Pancreas (tissue), 10 donors: ENCODE measurements around the gene ITGB4. TPM values are rescaled to one million over a fixed set of nuclear protein-coding genes. Genes with fewer than 3 reads are reported as not detected.
"Not testable (repeated sequence)": the region's sequence is repeated elsewhere in the genome, so short reads cannot be mapped to it uniquely, and the experiment has no call there.

Source experiments
- ATAC-seq, 4 donors: fragments of 200-7000 bp; cut with Tn5 transposase; one replicate each; pipeline versions ENCODE4 v1.8.0 to v1.9.1; 2020; ENCODE audit warnings: mild to moderate bottlenecking in 4 of 4, moderate library complexity in 4 of 4
- DNase-seq, 6 donors: peaks; one replicate each; pipeline ENCODE4 v3.0.0-alpha.2; 2020
- FAIRE-seq: peaks from 2 replicates; lab custom pipeline; 2012; peaks lifted over from hg19 to GRCh38; lab: Jason Lieb, UNC
- H3K27ac ChIP-seq, 4 donors: fragments of 200-600 bp; sonication (generic); 1 replicate in 3 of 4; 2 replicates in 1 of 4; pipeline versions ENCODE4 v1.5.0 to v1.8.0; 2020
- H3K27me3 ChIP-seq, 4 donors: fragments of 200-600 bp; one replicate each; pipeline ENCODE4 v1.8.0; 2021
- H3K36me3 ChIP-seq, 3 donors: fragments of 200-600 bp; sonication (generic) in 1 of 3; one replicate each; pipeline versions ENCODE4 v1.5.0 to v1.8.0; 2020 to 2021
- H3K4me1 ChIP-seq, 3 donors: fragments of 200-600 bp; one replicate each; pipeline ENCODE4 v1.8.0; 2021
- H3K4me3 ChIP-seq, 4 donors: fragments of 200-600 bp; sonication (generic) in 2 of 4; one replicate each; pipeline versions ENCODE4 v1.5.0 to v1.8.0; 2020 to 2021
- H3K9me3 ChIP-seq, 4 donors: fragments of 200-600 bp; one replicate each; pipeline ENCODE4 v1.8.0; 2021
- WGBS, 2 donors: extraction: QIAGEN DNeasy Blood & Tissue Kit; methylation state at CpG; one replicate each; pipeline ENCODE4 v1.1.7; 2013; 5-methylcytosine and 5-hydroxymethylcytosine counted together
- intact Hi-C, 3 donors: fragments of 100-400 bp; cut with DNase I; formaldehyde crosslinking; loops; one replicate each; pipeline versions ENCODE4 v1.11.1 to v1.14.2; 2022
- polyA plus RNA-seq, 2 donors: library from polyadenylated mRNA; stranded (reverse); fragments of 200-250 nt; gene quantifications; one replicate each; pipeline ENCODE4 v1.2.3, GENCODE V29; 2013
- total RNA-seq, 6 donors: library from RNA; stranded (reverse); fragmentation: NEBNext Ultra II Directional in 4 of 6; extraction: Animal tissue kit (Norgen Biotek cat#: 25700) in 4 of 6; gene quantifications; one replicate each; pipeline versions ENCODE4 v1.2.1 to v1.2.4, GENCODE V29; 2021 to 2023
- TF ChIP-seq, protein P1 (sequence below), 4 donors: fragments of 200-600 bp; sonication (generic) in 3 of 4; IDR thresholded peaks; one replicate each; pipeline versions ENCODE4 v1.5.0 to v1.8.0; 2021; ENCODE audit warnings: antibody characterized with exemption in 4 of 4
- donor health status: healthy with polysubstance abuse.
- donor health status: DM: no; HTN: no; CAD: no; lungs with moderate emphysema.
- donor health status: DM: no; HTN: no; CAD: no.
- donor health status: control.
- donor health status: control.
- donor health status: Bipolar disorder and iron deficiency.
- donor health status: DM: yes; HTN: yes; CAD: no.
- donor health status: DM: no; HTN: no; CAD: no.
- donor health status: DM: no; HTN: no; CAD: no.
- donor health status: DM: yes; HTN: yes; CAD: no.

ITGB4 gene
- total and polyA plus RNA-seq, 8 donors = 16.4 to 50.5 (median 22.7) TPM

DNA sequence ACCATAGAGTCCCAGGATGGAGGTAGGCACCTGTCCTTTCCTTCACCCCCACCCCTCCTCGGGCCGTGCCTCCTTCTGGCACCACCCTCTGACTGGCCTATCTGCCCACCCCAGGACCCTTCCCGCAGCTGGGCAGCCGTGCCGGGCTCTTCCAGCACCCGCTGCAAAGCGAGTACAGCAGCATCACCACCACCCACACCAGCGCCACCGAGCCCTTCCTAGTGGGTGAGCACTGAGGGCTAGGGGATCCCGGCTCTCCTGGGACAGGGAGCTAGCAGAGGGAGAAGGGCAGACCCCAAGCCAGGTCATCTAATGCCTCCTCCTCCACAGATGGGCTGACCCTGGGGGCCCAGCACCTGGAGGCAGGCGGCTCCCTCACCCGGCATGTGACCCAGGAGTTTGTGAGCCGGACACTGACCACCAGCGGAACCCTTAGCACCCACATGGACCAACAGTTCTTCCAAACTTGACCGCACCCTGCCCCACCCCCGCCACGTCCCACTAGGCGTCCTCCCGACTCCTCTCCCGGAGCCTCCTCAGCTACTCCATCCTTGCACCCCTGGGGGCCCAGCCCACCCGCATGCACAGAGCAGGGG, 35.9 kb downstream of the ITGB4 start:
- no peaks in the 10 kb centered on the region for H3K4me1 ChIP-seq
- no peak overlapping the region for H3K27ac ChIP-seq
- intact Hi-C loops = loop anchor here in 1 of 3 donors (5.0 kb wide), 1 partner anchor 70 kb away; no protein-coding TSS in a partner anchor
- WGBS, 2 donors = 88% methylated on average over 19 to 21 of the region's 21 CpGs
- no peaks in the 10 kb centered on the region for H3K27me3 ChIP-seq
- H3K9me3 ChIP-seq = no peaks in the 10 kb centered on the region
- TF ChIP-seq, protein P1, sequence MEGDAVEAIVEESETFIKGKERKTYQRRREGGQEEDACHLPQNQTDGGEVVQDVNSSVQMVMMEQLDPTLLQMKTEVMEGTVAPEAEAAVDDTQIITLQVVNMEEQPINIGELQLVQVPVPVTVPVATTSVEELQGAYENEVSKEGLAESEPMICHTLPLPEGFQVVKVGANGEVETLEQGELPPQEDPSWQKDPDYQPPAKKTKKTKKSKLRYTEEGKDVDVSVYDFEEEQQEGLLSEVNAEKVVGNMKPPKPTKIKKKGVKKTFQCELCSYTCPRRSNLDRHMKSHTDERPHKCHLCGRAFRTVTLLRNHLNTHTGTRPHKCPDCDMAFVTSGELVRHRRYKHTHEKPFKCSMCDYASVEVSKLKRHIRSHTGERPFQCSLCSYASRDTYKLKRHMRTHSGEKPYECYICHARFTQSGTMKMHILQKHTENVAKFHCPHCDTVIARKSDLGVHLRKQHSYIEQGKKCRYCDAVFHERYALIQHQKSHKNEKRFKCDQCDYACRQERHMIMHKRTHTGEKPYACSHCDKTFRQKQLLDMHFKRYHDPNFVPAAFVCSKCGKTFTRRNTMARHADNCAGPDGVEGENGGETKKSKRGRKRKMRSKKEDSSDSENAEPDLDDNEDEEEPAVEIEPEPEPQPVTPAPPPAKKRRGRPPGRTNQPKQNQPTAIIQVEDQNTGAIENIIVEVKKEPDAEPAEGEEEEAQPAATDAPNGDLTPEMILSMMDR (IDR thresholded peaks at IDR 0.05) = no peak
- no peak overlapping the region for H3K4me3 ChIP-seq
- DNase-seq = peak in 2 of 6 donors; percentile 41 to 74
- ATAC-seq = no peak
- H3K36me3 ChIP-seq = peaks cover 0 to 5% (median 4%) of the 10 kb centered on the region in 3 donors
- no peak for FAIRE-seq

DNA sequence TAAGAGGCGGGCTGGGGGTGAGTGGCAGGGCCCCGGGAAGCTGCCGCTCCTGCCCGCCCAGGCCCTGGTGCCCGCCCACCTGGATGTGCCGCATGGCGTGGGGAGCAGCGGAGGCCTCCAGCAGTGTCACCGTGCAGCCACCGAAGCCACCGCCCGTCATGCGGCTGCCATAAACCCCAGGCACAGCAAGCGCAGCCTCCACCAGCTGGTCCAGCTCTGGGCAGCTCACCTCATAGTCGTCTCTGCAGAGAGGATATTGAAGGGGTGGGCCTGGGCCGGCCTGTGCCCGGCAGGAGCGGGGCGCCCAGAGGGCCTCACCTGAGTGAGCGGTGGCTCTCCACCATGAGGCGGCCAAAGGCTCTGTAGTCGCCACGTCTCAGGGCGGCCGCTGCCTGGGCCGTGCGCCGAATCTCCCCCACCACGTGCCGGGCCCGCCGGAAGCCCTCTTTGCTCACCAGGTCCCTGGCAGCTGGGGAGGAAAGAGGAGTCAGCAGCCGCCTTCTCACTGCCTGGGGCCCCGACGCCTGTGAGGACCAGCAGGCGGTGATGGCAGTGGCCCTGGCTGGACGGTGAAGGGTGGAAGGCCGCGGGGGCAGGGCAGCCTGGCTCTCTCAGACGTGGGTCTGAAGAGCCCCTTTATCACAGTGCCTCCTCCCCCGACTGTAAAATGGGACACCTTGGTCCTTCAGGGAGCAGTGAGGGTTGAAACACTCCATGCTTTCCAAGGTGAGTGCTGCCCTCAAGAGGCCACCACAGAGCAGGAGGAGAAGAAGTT, 37.1 kb downstream of the ITGB4 start:
- TF ChIP-seq, protein P1 (IDR thresholded peaks at IDR 0.05) = no peak
- Histone ChIP-seq H3K36me3 (peaks cover 0 to 5% (median 4%) of the 10 kb centered on the region in 3 donors), H3K4me3 (no peak overlapping the region), H3K27ac (no peak overlapping the region), H3K4me1 (no peaks in the 10 kb centered on the region), H3K27me3 (no peaks in the 10 kb centered on the region), H3K9me3 (no peaks in the 10 kb centered on the region)
- DNase-seq = peak in 2 of 6 donors; percentile 30 to 72
- intact Hi-C loops = loop anchor here in 1 of 3 donors (5.0 kb wide), 1 partner anchor 69 kb away; no protein-coding TSS in a partner anchor
- no peak for ATAC-seq
- FAIRE-seq = no peak
- 92% methylated on average over 41 of the region's 41 CpGs for WGBS, 2 donors

DNA sequence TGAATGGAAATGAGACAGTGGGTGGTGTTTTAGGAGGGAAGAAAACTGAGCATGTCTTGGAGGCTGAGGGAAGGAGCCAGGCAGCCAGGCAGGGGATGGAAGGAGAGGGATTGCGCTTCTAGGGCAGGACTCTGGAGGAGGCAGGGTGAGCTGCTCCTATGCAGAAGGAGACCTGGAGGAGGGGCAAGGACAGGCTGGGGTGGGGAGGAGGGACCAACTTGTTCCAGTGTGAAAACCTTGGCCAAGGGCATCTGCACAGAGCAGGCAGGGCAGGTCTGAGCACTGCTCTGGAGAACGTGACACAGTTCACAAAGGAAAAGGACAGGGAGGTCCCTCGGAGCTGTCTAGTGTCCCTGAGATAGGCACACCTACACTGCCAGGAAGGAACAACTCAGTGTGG, 38.2 kb downstream of the ITGB4 start:
- Histone ChIP-seq H3K9me3 (no peaks in the 10 kb centered on the region), H3K4me1 (peaks cover 0 to 8% (median 7%) of the 10 kb centered on the region in 3 donors), H3K4me3 (no peak overlapping the region), H3K27ac (no peak overlapping the region), H3K27me3 (no peaks in the 10 kb centered on the region), H3K36me3 (peaks cover 0 to 5% (median 4%) of the 10 kb centered on the region in 3 donors)
- DNase-seq (peak in 1 of 6 donors; percentile 21), FAIRE-seq (no peak), ATAC-seq (peak in 1 of 4 donors; percentile 11)
- WGBS, 2 donors = 48 to 50% methylated on average over 3 of the region's 3 CpGs
- intact Hi-C loops = loop anchor here in 1 of 3 donors (5.0 kb wide), 1 partner anchor 68 kb away; no protein-coding TSS in a partner anchor
- TF ChIP-seq, protein P1 (IDR thresholded peaks at IDR 0.05) = no peak

DNA sequence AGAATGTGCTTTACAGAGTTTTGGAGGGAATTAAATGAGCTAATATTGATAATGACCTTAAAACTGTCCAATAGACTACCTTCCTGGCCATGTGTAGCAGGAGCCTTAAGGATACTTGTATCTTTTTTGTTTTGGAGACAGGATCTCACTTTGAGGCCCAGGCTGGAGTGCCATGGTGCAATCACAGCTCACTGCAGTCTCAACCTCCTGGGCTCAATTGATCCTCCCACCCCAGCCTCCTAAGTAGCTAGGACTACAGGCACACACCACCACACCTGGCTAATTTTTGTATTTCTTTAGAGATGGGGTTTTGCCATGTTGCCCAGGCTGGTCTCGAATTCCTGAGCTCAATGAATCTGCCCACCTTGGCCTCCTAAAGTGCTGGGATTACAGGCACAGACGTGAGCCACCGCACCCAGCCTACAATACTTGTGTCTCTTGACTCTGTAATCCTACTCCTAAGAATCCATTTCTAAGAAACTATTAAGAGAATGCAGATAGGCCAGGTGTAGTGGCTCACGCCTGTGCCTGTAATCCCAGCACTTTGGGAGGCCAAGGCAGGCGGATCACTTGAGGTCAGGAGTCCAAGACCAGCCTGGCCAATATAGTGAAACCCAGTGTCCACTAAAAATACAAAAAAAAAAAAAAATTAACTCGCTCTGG, 38.9 kb downstream of the ITGB4 start:
- intact Hi-C loops = loop anchor here in 1 of 3 donors (5.0 kb wide), 1 partner anchor 67 kb away; no protein-coding TSS in a partner anchor
- not testable (repeated sequence) for H3K4me3 ChIP-seq, ATAC-seq, H3K36me3 ChIP-seq, H3K27me3 ChIP-seq, H3K4me1 ChIP-seq, H3K27ac ChIP-seq, H3K9me3 ChIP-seq, FAIRE-seq, DNase-seq
- WGBS, 2 donors = 93 to 95% methylated on average over 6 of the region's 6 CpGs
